SH-SY5Y (cell line): Measurements from ENCODE around the gene IMMP2L.

ENCODE experiments used
- GATA2 ChIP-seq: IDR thresholded peaks from 2 replicates; pipeline ENCODE4 v1.6.1; 2011; ENCODE audit warnings: mild to moderate bottlenecking, low read depth, low read length
- GATA3 ChIP-seq: IDR thresholded peaks from 2 replicates; pipeline ENCODE4 v1.6.1; 2011; ENCODE audit warnings: low read depth, mild to moderate bottlenecking, low read length, moderate library complexity

DNA sequence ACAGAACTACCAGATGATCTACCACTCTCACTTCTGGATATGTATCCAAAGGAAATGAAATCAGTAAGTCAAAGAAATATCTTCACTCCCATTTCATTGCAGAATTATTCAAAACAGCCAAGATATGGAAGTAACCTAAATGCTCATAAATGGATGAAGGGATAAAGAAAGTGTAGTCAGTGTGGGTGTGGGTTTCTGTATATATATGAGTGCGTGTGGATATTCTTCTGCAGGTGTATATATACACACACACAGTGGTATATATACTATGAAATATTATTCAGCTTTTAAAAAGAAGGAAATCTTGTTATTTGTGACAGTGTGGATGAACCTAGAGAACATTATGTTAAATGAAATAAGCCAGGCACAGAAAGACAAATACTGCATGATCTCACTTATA, 48.7 kb downstream of the IMMP2L start:
- TF ChIP-seq GATA2 (no peak), GATA3 (no peak)
